Mucosa of descending colon (tissue), 3 donors: ENCODE data around the gene NDUFA12. TPM values are rescaled to one million over a fixed set of nuclear protein-coding genes. Genes with fewer than 3 reads are reported as not detected.

ENCODE experiments used
- ATAC-seq: fragments of 200-7000 bp; cut with Tn5 transposase; one replicate; pipeline ENCODE4 v1.9.1; 2020; ENCODE audit warnings: mild to moderate bottlenecking, moderate library complexity
- DNase-seq, 3 donors: peaks; one replicate each; pipeline ENCODE4 v3.0.0-alpha.2; 2020
- H3K36me3 ChIP-seq: fragments of 200-600 bp; one replicate; pipeline ENCODE4 v1.8.0; 2021; ENCODE audit warnings: low read depth, mild to moderate bottlenecking
- H3K4me1 ChIP-seq: fragments of 200-600 bp; one replicate; pipeline ENCODE4 v1.8.0; 2021; ENCODE audit warnings: low read depth, mild to moderate bottlenecking
- H3K4me3 ChIP-seq: fragments of 200-600 bp; one replicate; pipeline ENCODE4 v1.8.0; 2021; ENCODE audit warnings: mild to moderate bottlenecking
- H3K9me3 ChIP-seq: fragments of 200-600 bp; one replicate; pipeline ENCODE4 v1.8.0; 2021; ENCODE audit warnings: mild to moderate bottlenecking
- CTCF ChIP-seq: fragments of 200-600 bp; IDR thresholded peaks from one replicate; pipeline ENCODE4 v1.8.0; 2022; ENCODE audit warnings: antibody characterized with exemption, mild to moderate bottlenecking
- intact Hi-C, 2 donors: fragments of 100-400 bp; cut with DNase I in 1 of 2; cut with micrococcal nuclease in 1 of 2; formaldehyde crosslinking; loops; one replicate each; pipeline versions ENCODE4 v1.11.0 to v1.11.1; 2022; cut with DNase I, micrococcal nuclease
- total RNA-seq, 3 donors: library from RNA; stranded (reverse); fragmentation: NEBNext Ultra II Directional in 2 of 3; extraction: Animal tissue kit (Norgen Biotek cat#: 25700) in 2 of 3; gene quantifications; one replicate each; pipeline versions ENCODE4 v1.2.1 to v1.2.4, GENCODE V29; 2021 to 2023
- donor health status: DM: no; HTN: no; CAD: no; lungs with moderate emphysema.
- donor health status: DM: no; HTN: no; CAD: no.
- donor health status: DM: no; HTN: yes; CAD: no.

NDUFA12 gene
- total RNA-seq, 3 donors from 2014 or later, result 107 to 124 (median 113) TPM

- intact Hi-C loops, result no loop called here
- Histone ChIP-seq H3K9me3 (no peaks in the 10 kb centered on the region), H3K4me1 (no peaks in the 10 kb centered on the region), H3K4me3 (no peak overlapping the region), H3K36me3 (no peaks in the 10 kb centered on the region)
- no peak for ATAC-seq
- no peak for DNase-seq
- TF ChIP-seq CTCF, result no peak
These were observed 78.3 kb downstream of the NDUFA12 start for GRCh38 chr12:94925206-94925605.

DNA sequence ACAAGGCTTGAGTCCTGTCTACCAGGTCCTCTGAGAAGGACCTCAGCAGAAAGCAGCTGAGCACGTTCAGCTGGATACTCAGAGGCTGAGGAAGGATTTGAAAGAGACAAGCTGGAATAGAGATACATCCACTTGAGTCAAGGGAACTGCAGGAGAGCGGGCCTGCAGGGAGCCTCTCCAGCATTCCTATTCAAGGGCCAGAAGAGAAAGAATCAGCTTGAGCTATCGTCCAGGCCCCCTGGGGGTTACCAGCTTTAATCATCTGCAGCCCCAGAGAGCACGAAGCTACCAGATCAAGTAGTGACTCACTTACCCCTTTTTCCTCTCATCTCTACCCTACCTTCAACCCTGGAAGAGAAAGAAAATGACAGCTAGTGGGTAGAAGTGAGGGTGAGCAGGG, 80.9 kb downstream of the NDUFA12 start:
- intact Hi-C loops, result no loop called here
- TF ChIP-seq CTCF, result no peak
- Histone ChIP-seq H3K4me3 (no peak overlapping the region), H3K9me3 (no peaks in the 10 kb centered on the region), H3K4me1 (no peaks in the 10 kb centered on the region), H3K36me3 (no peaks in the 10 kb centered on the region)
- ATAC-seq (no peak), DNase-seq (no peak)

Other genes with a start within 250 kb of the NDUFA12 start
- 10 to 100 TPM; 27.4 to 28.5 (median 27.8) TPM for gene NR2C1, start 69.9 kb upstream of the NDUFA12 start, total RNA-seq
- 10 to 100 TPM; 20.5 to 52.1 (median 24.2) TPM for gene FGD6, start 213.8 kb upstream of the NDUFA12 start, total RNA-seq
- 10 to 100 TPM; 58.4 to 72.8 (median 61.6) TPM for gene VEZT, start 214.1 kb upstream of the NDUFA12 start, total RNA-seq